Mesothelial cell of epicardium (in vitro differentiated cells): ENCODE data around the gene ARHGEF28. TPM values are rescaled to one million over a fixed set of nuclear protein-coding genes. Genes with fewer than 3 reads are reported as not detected.

ENCODE experiments used
- DNase-seq, 2 experiments: peaks; one replicate each; pipeline ENCODE4 v3.0.0; 2021; ENCODE audit warnings: low spot score in 2 of 2; ENCODE audit not compliant: unreplicated experiment in 2 of 2
- H3K27ac Mint-ChIP-seq: 2 replicates; pipeline ENCODE4 v1.8.0; 2021; ENCODE audit warnings: mixed read lengths
- H3K27me3 Mint-ChIP-seq: 2 replicates; pipeline ENCODE4 v1.8.0; 2021; ENCODE audit warnings: low read depth, mixed read lengths
- H3K36me3 Mint-ChIP-seq: 2 replicates; pipeline ENCODE4 v1.8.0; 2021; ENCODE audit warnings: mixed read lengths
- H3K4me1 Mint-ChIP-seq: 2 replicates; pipeline ENCODE4 v1.8.0; 2021; ENCODE audit warnings: mixed read lengths
- H3K4me3 Mint-ChIP-seq: 2 replicates; pipeline ENCODE4 v1.8.0; 2021; ENCODE audit warnings: mild to moderate bottlenecking, moderate library complexity, mixed read lengths
- H3K9me3 Mint-ChIP-seq: 2 replicates; pipeline ENCODE4 v1.8.0; 2021; ENCODE audit warnings: mixed read lengths
- total RNA-seq: library from RNA; stranded (reverse); gene quantifications from 3 replicates; pipeline ENCODE4 v1.2.1, GENCODE V29; 2021
- TF ChIP-seq, protein P1 (sequence below): fragments of 200-600 bp; sonication (generic); IDR thresholded peaks from one replicate; pipeline ENCODE4 v1.5.0; 2021; ENCODE audit warnings: antibody characterized with exemption; ENCODE audit not compliant: unreplicated experiment

The ARHGEF28 gene
- total RNA-seq, 1 donor from 2014 or later, result 0.40 TPM

DNA sequence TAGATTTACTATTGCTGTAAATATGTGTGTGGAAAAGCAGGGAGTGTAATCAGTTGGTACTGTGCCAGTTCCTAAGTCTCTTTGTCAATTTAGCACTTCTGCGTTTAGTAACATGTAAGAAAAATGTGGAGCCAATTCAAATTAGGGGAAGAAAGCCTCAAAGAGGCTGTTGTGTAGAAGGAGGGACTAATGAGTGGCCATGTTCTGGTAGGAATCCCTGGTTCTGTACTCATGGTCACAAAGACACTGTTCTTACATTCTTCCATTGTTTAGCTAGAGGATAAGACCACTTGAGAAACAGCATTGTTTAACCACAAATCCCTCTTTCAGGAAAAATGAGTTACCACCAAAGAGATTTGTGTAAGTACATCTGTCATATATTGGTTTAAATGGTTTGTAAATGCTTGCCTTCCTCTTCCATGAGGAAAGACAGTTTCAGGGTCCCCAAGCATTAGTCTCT, 14.9 kb downstream of the ARHGEF28 start:
- DNase-seq, result no peak
- TF ChIP-seq, protein P1, sequence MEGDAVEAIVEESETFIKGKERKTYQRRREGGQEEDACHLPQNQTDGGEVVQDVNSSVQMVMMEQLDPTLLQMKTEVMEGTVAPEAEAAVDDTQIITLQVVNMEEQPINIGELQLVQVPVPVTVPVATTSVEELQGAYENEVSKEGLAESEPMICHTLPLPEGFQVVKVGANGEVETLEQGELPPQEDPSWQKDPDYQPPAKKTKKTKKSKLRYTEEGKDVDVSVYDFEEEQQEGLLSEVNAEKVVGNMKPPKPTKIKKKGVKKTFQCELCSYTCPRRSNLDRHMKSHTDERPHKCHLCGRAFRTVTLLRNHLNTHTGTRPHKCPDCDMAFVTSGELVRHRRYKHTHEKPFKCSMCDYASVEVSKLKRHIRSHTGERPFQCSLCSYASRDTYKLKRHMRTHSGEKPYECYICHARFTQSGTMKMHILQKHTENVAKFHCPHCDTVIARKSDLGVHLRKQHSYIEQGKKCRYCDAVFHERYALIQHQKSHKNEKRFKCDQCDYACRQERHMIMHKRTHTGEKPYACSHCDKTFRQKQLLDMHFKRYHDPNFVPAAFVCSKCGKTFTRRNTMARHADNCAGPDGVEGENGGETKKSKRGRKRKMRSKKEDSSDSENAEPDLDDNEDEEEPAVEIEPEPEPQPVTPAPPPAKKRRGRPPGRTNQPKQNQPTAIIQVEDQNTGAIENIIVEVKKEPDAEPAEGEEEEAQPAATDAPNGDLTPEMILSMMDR, result no peak
- H3K27ac Mint-ChIP-seq, result no peak overlapping the region
- H3K4me3 Mint-ChIP-seq, result no peak overlapping the region
- peaks cover 65% of the 10 kb centered on the region for H3K27me3 Mint-ChIP-seq
- H3K9me3 Mint-ChIP-seq, result no peaks in the 10 kb centered on the region
- H3K36me3 Mint-ChIP-seq, result no peaks in the 10 kb centered on the region
- H3K4me1 Mint-ChIP-seq, result peaks cover 6% of the 10 kb centered on the region

DNA sequence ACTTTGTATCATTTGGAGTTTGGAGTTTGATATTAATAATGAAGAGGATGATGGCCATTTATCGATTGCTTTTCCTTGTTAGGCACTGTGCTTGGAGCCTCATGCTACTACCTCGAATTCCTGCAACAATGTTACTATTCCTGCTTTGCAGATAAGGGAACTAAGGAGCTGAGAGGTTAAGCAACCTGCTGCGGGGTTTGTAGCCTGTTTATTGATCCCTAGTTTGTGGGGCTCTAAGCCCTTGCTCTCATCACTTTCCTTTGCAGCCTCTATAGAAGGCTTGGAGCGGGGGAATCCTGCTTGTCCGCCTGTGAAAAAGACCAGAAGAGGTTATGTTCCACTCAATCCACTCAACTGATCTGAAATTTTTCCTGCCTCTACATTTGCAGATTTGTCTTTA, 15.8 kb downstream of the ARHGEF28 start:
- H3K36me3 Mint-ChIP-seq, result no peaks in the 10 kb centered on the region
- peaks cover 65% of the 10 kb centered on the region for H3K27me3 Mint-ChIP-seq
- H3K4me1 Mint-ChIP-seq, result peaks cover 6% of the 10 kb centered on the region
- TF ChIP-seq, protein P1, result no peak
- no peak for DNase-seq
- H3K9me3 Mint-ChIP-seq, result no peaks in the 10 kb centered on the region
- no peak overlapping the region for H3K27ac Mint-ChIP-seq
- H3K4me3 Mint-ChIP-seq, result no peak overlapping the region

DNA sequence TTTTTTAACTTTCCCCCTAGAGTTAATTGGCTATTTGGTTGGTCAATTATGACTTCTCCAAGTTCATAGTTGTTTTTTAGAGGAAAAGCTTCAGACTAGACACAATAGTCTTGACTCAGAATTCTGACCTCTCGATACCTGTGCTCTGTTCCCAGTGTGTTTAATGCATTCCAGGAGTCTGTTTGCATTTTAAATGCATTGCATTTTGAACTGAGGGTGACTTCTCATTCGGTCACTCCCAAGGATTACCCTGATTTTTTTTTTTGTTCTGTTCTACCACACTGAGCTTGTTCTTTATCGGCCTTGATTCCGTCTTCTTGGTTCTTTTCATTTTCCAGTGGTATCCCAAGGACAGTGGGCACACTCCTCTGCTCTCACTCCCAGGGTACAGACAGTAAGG, 16.3 kb downstream of the ARHGEF28 start:
- no peak for DNase-seq
- Mint-ChIP-seq H3K36me3 (no peaks in the 10 kb centered on the region), H3K9me3 (no peaks in the 10 kb centered on the region), H3K27ac (no peak overlapping the region), H3K4me1 (peaks cover 6% of the 10 kb centered on the region), H3K4me3 (no peak overlapping the region), H3K27me3 (peaks cover 66% of the 10 kb centered on the region)
- TF ChIP-seq, protein P1, result no peak

DNA sequence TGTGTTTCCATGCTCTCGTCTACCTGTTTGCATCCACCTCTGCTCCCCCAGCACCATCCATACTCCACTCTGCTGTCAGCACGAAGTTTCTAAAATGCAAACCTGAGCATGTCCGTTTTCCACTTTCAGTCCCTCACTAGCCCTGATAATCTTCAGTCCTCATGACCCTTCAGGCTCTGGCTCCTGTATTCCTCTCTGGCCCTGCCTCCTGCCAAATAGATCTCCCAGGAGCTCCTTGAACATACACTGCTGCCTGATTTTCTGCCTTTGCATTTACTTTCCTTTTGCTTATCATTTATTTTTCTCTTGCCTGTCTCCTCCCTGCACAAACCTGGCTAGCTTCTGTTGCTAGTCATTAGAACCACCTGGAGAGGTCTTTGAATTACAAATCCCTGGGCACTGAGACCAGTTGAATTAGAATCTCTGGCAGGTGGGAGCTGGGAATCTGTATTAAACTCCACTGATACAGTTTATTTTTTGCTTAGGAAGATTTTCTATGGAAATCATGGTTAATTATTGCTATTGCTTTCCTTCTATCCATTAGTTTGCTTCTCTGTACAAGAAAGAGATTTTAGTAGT, 18.5 kb downstream of the ARHGEF28 start:
- peaks cover 73% of the 10 kb centered on the region for H3K27me3 Mint-ChIP-seq
- no peaks in the 10 kb centered on the region for H3K36me3 Mint-ChIP-seq
- DNase-seq, result no peak
- H3K4me3 Mint-ChIP-seq, result no peak overlapping the region
- H3K9me3 Mint-ChIP-seq, result no peaks in the 10 kb centered on the region
- TF ChIP-seq, protein P1, result no peak
- H3K27ac Mint-ChIP-seq, result no peak overlapping the region
- no peaks in the 10 kb centered on the region for H3K4me1 Mint-ChIP-seq

DNA sequence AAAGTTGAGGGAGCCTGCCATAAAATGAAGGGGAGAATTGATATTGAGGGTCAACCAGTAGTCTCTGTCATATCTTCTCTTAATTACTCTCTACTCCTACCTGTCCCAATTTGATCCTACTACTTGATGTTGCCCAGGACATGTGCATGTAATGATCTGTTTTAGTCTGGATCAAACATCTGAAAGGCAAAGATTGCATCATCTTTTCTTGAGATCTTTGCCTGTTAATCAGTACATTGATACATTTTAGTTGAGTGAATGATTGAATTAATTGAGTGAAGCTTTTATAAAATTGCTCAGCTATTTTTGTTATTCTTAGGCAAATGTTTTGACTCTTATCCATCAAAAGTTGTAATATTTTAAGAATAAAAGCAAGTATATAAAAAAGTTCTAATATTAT, 21.7 kb downstream of the ARHGEF28 start:
- Mint-ChIP-seq H3K9me3 (no peaks in the 10 kb centered on the region), H3K27me3 (peaks cover 78% of the 10 kb centered on the region), H3K4me1 (peaks cover 5% of the 10 kb centered on the region), H3K4me3 (no peak overlapping the region), H3K36me3 (no peaks in the 10 kb centered on the region), H3K27ac (no peak overlapping the region)
- TF ChIP-seq, protein P1, result no peak
- no peak for DNase-seq

DNA sequence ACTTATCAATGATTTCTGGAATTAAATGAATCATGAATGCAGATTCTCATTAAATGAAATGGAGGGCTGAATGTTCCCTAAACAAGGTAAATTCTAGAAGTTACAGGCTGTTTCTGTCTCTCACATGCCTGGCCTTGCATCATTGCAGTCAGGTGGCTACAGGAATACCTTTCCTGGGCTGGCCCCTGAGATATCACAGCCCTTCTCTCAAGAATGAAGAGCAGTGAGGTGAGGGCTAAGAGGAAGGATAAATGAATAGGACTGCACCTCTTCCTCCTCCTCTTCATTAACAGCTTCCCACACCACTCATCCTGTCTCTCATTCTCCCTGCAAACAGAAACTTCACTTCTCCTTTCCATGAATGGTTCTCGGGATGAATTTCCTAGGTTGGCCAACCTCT, 22.5 kb downstream of the ARHGEF28 start:
- no peak overlapping the region for H3K4me3 Mint-ChIP-seq
- H3K27ac Mint-ChIP-seq, result no peak overlapping the region
- H3K36me3 Mint-ChIP-seq, result no peaks in the 10 kb centered on the region
- H3K9me3 Mint-ChIP-seq, result no peaks in the 10 kb centered on the region
- H3K4me1 Mint-ChIP-seq, result peaks cover 5% of the 10 kb centered on the region
- peaks cover 82% of the 10 kb centered on the region for H3K27me3 Mint-ChIP-seq
- no peak for DNase-seq
- TF ChIP-seq, protein P1, result no peak
